Sigmoid colon (tissue), 4 donors: ENCODE results near the gene CPSF7.

Experiments
- EP300 ChIP-seq, 4 donors: sonication (generic); formaldehyde crosslinking; IDR thresholded peaks; one replicate each; pipeline ENCODE4 v1.6.1; 2017; ENCODE audit warnings: antibody characterized with exemption in 4 of 4
- TF ChIP-seq, protein P1 (sequence below), 4 experiments: fragments of 450-650 bp in 3 of 4; fragments of 200-600 bp in 1 of 4; IDR thresholded peaks; one replicate each; pipeline ENCODE4 v1.5.1; 2016 to 2019; ENCODE audit warnings: antibody characterized with exemption in 4 of 4, mild to moderate bottlenecking in 3 of 4, moderate library complexity in 2 of 4

DNA sequence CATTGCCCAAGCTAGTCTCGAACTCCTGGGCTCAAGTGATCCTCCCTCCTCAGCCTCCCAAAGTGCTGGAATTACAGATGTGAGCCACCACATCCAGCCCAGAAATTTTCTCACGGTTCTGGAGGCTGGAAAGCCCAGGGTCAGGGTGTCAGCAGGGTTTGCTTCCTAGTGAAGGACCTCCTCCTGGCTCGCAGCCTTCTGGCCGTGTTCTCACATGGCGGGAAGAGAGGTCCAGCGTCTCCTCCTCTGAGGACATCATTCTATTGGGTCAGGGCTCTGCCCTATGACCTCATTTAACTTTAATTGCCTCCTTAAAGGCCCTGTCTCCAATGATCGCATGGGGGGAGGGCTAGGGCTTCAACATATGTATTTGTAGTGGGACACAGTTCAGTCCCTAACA, 38.2 kb upstream of the CPSF7 start:
- TF ChIP-seq, protein P1, sequence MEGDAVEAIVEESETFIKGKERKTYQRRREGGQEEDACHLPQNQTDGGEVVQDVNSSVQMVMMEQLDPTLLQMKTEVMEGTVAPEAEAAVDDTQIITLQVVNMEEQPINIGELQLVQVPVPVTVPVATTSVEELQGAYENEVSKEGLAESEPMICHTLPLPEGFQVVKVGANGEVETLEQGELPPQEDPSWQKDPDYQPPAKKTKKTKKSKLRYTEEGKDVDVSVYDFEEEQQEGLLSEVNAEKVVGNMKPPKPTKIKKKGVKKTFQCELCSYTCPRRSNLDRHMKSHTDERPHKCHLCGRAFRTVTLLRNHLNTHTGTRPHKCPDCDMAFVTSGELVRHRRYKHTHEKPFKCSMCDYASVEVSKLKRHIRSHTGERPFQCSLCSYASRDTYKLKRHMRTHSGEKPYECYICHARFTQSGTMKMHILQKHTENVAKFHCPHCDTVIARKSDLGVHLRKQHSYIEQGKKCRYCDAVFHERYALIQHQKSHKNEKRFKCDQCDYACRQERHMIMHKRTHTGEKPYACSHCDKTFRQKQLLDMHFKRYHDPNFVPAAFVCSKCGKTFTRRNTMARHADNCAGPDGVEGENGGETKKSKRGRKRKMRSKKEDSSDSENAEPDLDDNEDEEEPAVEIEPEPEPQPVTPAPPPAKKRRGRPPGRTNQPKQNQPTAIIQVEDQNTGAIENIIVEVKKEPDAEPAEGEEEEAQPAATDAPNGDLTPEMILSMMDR (IDR thresholded peaks at IDR 0.05) = no peak
- no peak for TF ChIP-seq EP300 (IDR thresholded peaks at IDR 0.05)
